Left renal cortex interstitium (tissue), 4 donors: ENCODE results near the gene CEP72. TPM values are rescaled to one million over a fixed set of nuclear protein-coding genes. Genes with fewer than 3 reads are reported as not detected.
"Not testable (repeated sequence)": the region's sequence is repeated elsewhere in the genome, so short reads cannot be mapped to it uniquely, and the experiment has no call there.

Experiments used
- DNase-seq, 4 donors: peaks; one replicate each; pipeline ENCODE4 v3.0.0-alpha.2; 2013; ENCODE audit warnings: low read depth in 4 of 4, low spot score in 2 of 4, missing footprints in 1 of 4
- polyA plus RNA-seq, 4 donors: library from polyadenylated mRNA; unstranded; fragments of 120-200 nt; gene quantifications; one replicate each; pipeline ENCODE4 v1.2.1, GENCODE V29; 2013; ENCODE audit not compliant: insufficient read length in 4 of 4

Gene CEP72
- polyA plus RNA-seq, 4 donors, result 6.1 to 14.4 (median 9.6) TPM

GRCh38 chr5:579746-580366 is 32.3 kb upstream of the CEP72 start:
- no peak for DNase-seq

GRCh38 chr5:580436-580835 is 31.7 kb upstream of the CEP72 start:
- DNase-seq, result no peak

GRCh38 chr5:581266-581665 is 30.9 kb upstream of the CEP72 start:
- DNase-seq, result no peak

- no peak for DNase-seq
These were observed 30.2 kb upstream of the CEP72 start for GRCh38 chr5:581941-582340.

- not testable (repeated sequence) for DNase-seq
These were observed 29.7 kb upstream of the CEP72 start for GRCh38 chr5:582445-582844.

- no peak for DNase-seq
These were observed 29.1 kb upstream of the CEP72 start for GRCh38 chr5:582936-583635.

- DNase-seq, result no peak
These were observed 28.5 kb upstream of the CEP72 start for GRCh38 chr5:583645-584044.

- no peak for DNase-seq
These were observed 27.9 kb upstream of the CEP72 start for GRCh38 chr5:584216-584615.

- no peak for DNase-seq
These were observed 27.3 kb upstream of the CEP72 start for GRCh38 chr5:584846-585245.

GRCh38 chr5:585556-585955 is 26.6 kb upstream of the CEP72 start:
- DNase-seq, result no peak

- no peak for DNase-seq
These were observed 26.0 kb upstream of the CEP72 start for GRCh38 chr5:585962-586628.

GRCh38 chr5:586751-587285 is 25.3 kb upstream of the CEP72 start:
- no peak for DNase-seq

GRCh38 chr5:587403-587802 is 24.7 kb upstream of the CEP72 start:
- no peak for DNase-seq

- DNase-seq, result no peak
These were observed 23.6 kb upstream of the CEP72 start for GRCh38 chr5:588406-588995.

GRCh38 chr5:589173-589572 is 23.0 kb upstream of the CEP72 start:
- no peak for DNase-seq

GRCh38 chr5:589588-589987 is 22.6 kb upstream of the CEP72 start:
- no peak for DNase-seq

- no peak for DNase-seq
These were observed 21.8 kb upstream of the CEP72 start for GRCh38 chr5:590346-590745.

GRCh38 chr5:591746-592145 is 20.4 kb upstream of the CEP72 start:
- DNase-seq, result no peak

GRCh38 chr5:592158-592557 is 20.0 kb upstream of the CEP72 start:
- no peak for DNase-seq

GRCh38 chr5:593511-593910 is 18.6 kb upstream of the CEP72 start:
- no peak for DNase-seq

GRCh38 chr5:594226-594860 is 17.8 kb upstream of the CEP72 start:
- no peak for DNase-seq
